Activated naive CD8-positive, alpha-beta T cell treated with anti-CD3 and anti-CD28 coated beads, Interleukin-2, amount 50 U/mL, for 16 hours (primary cell): ENCODE data around the gene CSPG4.
"Not testable (repeated sequence)": the region's sequence is repeated elsewhere in the genome, so short reads cannot be mapped to it uniquely, and the experiment has no call there.

Experiments used
- DNase-seq: peaks from one replicate; pipeline ENCODE4 v3.0.0-alpha.2; 2020; ENCODE audit warnings: low read depth, low spot score

The CSPG4 gene

GRCh38 chr15:75725006-75725718, 12.5 kb upstream of the CSPG4 start:
- no peak for DNase-seq

- no peak for DNase-seq
Observed at GRCh38 chr15:75723847-75724660, 11.4 kb upstream of the CSPG4 start.

- no peak for DNase-seq
Observed at GRCh38 chr15:75723171-75723846, 10.7 kb upstream of the CSPG4 start.

- DNase-seq, result no peak
Observed at GRCh38 chr15:75721923-75722870, 9.5 kb upstream of the CSPG4 start.

- DNase-seq, result no peak
Observed at GRCh38 chr15:75721480-75721922, 8.9 kb upstream of the CSPG4 start.

GRCh38 chr15:75720787-75721479, 8.3 kb upstream of the CSPG4 start:
- DNase-seq, result no peak

- DNase-seq, result no peak
Observed at GRCh38 chr15:75720297-75720696, 7.6 kb upstream of the CSPG4 start.

GRCh38 chr15:75718328-75718727, 5.7 kb upstream of the CSPG4 start:
- no peak for DNase-seq

- not testable (repeated sequence) for DNase-seq
Observed at GRCh38 chr15:75717001-75717400, 4.4 kb upstream of the CSPG4 start.

GRCh38 chr15:75716249-75716950, 3.8 kb upstream of the CSPG4 start:
- DNase-seq, result not testable (repeated sequence)

- not testable (repeated sequence) for DNase-seq
Observed at GRCh38 chr15:75715312-75715832, 2.7 kb upstream of the CSPG4 start.

GRCh38 chr15:75714195-75714594, 1.5 kb upstream of the CSPG4 start:
- no peak for DNase-seq

GRCh38 chr15:75713338-75713895, 769 bp upstream of the CSPG4 start:
- no peak for DNase-seq

- not testable (repeated sequence) for DNase-seq
Observed at GRCh38 chr15:75711495-75711894, 1.2 kb downstream of the CSPG4 start.

- not testable (repeated sequence) for DNase-seq
Observed at GRCh38 chr15:75710874-75711273, 1.8 kb downstream of the CSPG4 start.

GRCh38 chr15:75709458-75709857, 3.2 kb downstream of the CSPG4 start:
- not testable (repeated sequence) for DNase-seq

GRCh38 chr15:75706682-75706954, 6.0 kb downstream of the CSPG4 start:
- DNase-seq, result no peak

- DNase-seq, result no peak
Observed at GRCh38 chr15:75705854-75706681, 6.6 kb downstream of the CSPG4 start.

GRCh38 chr15:75705375-75705774, 7.3 kb downstream of the CSPG4 start:
- not testable (repeated sequence) for DNase-seq
